Measurements from ENCODE around the gene CHTOP. TPM values are rescaled to one million over a fixed set of nuclear protein-coding genes. Genes with fewer than 3 reads are reported as not detected.

CHTOP gene
- total and polyA plus RNA-seq, 2 of the 13 experiments (the other 11 are each of a cell fraction or from before 2014, with no cell fraction given): 38.0 to 51.9 TPM

DNA sequence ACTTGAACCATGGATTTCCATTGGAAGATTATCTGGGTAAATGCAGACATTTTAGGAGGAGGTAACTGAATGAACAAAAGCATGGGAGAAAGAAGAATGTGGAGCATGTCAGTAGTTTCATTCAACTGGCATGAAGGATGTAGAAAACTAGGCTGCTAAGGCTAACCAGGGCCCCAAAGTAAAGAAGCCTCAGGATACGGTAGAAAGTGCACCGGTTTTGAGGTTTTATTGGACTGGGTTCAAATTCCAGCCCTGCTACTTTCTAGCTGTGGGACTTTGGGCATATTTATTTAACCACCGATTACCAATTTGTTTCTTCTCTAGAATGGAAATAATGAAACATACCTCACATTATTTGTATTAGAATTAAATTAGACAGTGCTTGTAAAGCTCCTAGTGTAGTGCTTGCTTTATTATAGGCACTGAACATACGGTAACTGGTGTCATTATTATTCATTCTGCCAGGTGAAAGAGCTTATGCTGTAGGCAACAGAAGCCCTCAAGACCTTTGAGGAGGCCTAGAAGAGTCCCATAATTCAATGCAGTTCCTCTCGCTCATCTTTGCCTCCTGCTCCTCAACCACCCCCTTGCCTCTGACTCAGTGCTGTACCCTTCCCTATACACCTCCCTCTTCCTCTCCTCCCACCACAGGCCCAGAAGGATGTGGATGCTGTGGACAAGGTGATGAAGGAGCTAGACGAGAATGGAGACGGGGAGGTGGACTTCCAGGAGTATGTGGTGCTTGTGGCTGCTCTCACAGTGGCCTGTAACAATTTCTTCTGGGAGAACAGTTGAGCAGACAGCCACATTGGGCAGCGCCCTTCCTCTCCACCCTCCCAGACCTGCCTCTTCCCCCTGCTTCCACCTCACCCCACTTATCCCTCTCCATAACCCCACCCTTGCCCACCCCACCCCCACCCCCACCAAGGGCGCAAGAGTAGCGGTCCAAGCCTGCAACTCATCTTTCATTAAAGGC lies 2.5 kb upstream of the CHTOP start:
- POLR2A ChIA-PET: interaction anchor here (0.8 to 15.2 kb wide), 6 partner anchors 13 to 359 kb away, joined by 3 to 390 read pairs (median 3); partner anchors contain the start of genes RPS27, S100A14 and S100A16
- 0 out of 2 replicates have a peak, but pooled peaks have one; percentile 6 for TF ChIP-seq KDM3A (CRISPR knock-in tag; IDR thresholded peaks at IDR 0.05; ENCODE audit: low read depth)
- peak; percentile 39 for TF ChIP-seq TEAD3 (CRISPR knock-in tag; optimal IDR thresholded peaks at IDR 0.05; ENCODE audit: borderline replicate concordance)
- 0 out of 2 replicates have a peak, but pooled peaks have one; percentile 25 for TF ChIP-seq HDAC1 (CRISPR knock-in tag; IDR thresholded peaks at IDR 0.05)
- peak; percentile 20; the same call in 1 of the 2 replicates for TF ChIP-seq FOXA3 (CRISPR knock-in tag; IDR thresholded peaks at IDR 0.05)
- peak; percentile 80; the same call in 1 of the 2 replicates for TF ChIP-seq NCOR1 (IDR thresholded peaks at IDR 0.05; ENCODE audit: borderline replicate concordance, low read length)
- TF ChIP-seq KDM5A (IDR thresholded peaks at IDR 0.05; ENCODE audit: borderline replicate concordance, low read length): no peak
- no peak for TF ChIP-seq MIER2 (CRISPR knock-in tag; IDR thresholded peaks at IDR 0.05)
- TF ChIP-seq ZNF251 (CRISPR knock-in tag; IDR thresholded peaks at IDR 0.05): no peak
- no peak for TF ChIP-seq CBX1 (IDR thresholded peaks at IDR 0.05; ENCODE audit: low read depth)
- TF ChIP-seq ZNF556 (CRISPR knock-in tag; IDR thresholded peaks at IDR 0.05; ENCODE audit: borderline replicate concordance): no peak
- no peak for TF ChIP-seq ZNF746 (CRISPR knock-in tag; IDR thresholded peaks at IDR 0.05)
- 0 out of 4 replicates have a peak, but pooled peaks of 1 of the 2 experiments have one; percentile 23 for TF ChIP-seq POLR2A (IDR thresholded peaks at IDR 0.05; ENCODE audit: insufficient read depth in 1 of 2, low read depth in 2 of 2, low read length in 2 of 2)
- TF ChIP-seq ZFP41 (CRISPR knock-in tag; IDR thresholded peaks at IDR 0.05; ENCODE audit: borderline replicate concordance): no peak
- TF ChIP-seq ZNF674 (CRISPR knock-in tag; IDR thresholded peaks at IDR 0.05; ENCODE audit: low read depth): no peak
- TF ChIP-seq NR2F2 (IDR thresholded peaks at IDR 0.05; ENCODE audit: borderline replicate concordance, low read depth): no peak
- TF ChIP-seq ZBTB7A (CRISPR knock-in tag; IDR thresholded peaks at IDR 0.05): no peak
- peak; percentile 51; the same call in 1 of the 2 replicates for TF ChIP-seq RBFOX2 (IDR thresholded peaks at IDR 0.05; ENCODE audit: low read depth, low read length)
- TF ChIP-seq ARID5B (CRISPR knock-in tag; IDR thresholded peaks at IDR 0.05): 0 out of 2 replicates have a peak, but pooled peaks have one; percentile 36
- TF ChIP-seq HNRNPK (IDR thresholded peaks at IDR 0.05; ENCODE audit: low read depth, low read length, poor library complexity, severe bottlenecking): peak; percentile 56
- TF ChIP-seq ZFP90 (CRISPR knock-in tag; IDR thresholded peaks at IDR 0.05; ENCODE audit: borderline replicate concordance): no peak
- 0 out of 2 replicates have a peak, but pooled peaks have one; percentile 35 for TF ChIP-seq YEATS4 (CRISPR knock-in tag; IDR thresholded peaks at IDR 0.05; ENCODE audit: borderline replicate concordance)

More for the DNA sequence above, 2.5 kb upstream of the CHTOP start:
- in situ Hi-C loops (cut with HindIII; ENCODE audit: extremely low pct_ligation_motif_present, low pct_unique_long_range_greater_than_20kb): no loop called here
- intact Hi-C loops (cut with micrococcal nuclease; ENCODE audit: unreplicated experiment): loop anchor here (5.0 kb wide), 1 partner anchor 41 kb away; the partner anchor contains the start of gene ILF2
- FAIRE-seq (peak; percentile 83), DNase-seq (ENCODE audit: low spot score) (peak; percentile 78), ATAC-seq (no peak)
- Histone ChIP-seq H3K9me3 (ENCODE audit: low read length) (no peaks in the 10 kb centered on the region), H3K4me2 (ENCODE audit: low read depth, low read length) (peak overlapping the region; percentile 91), H3K9ac (ENCODE audit: insufficient read depth, low read depth, low read length) (peak overlapping the region; percentile 78), H4K20me1 (ENCODE audit: insufficient read depth, low read length) (peaks cover 10% of the 10 kb centered on the region), H3K27ac (ENCODE audit: extremely low read length, insufficient read depth, low read length) (peak overlapping the region; percentile 87), H2AFZ (ENCODE audit: low read length) (no peak overlapping the region), H3K79me2 (ENCODE audit: insufficient read depth, low read length) (peaks cover 53% of the 10 kb centered on the region), H3K36me3 (replicated peaks in 1 of 2; ENCODE audit: control insufficient read depth in 1 of 2, insufficient read depth in 2 of 2, low read length in 2 of 2) (peaks cover 2 to 6% of the 10 kb centered on the region in 2 experiments; a peak in 4 of 5 replicates), H3K4me3 (replicated peaks in 1 of 3; ENCODE audit: insufficient read depth in 1 of 3, low read depth in 2 of 3, low read length in 3 of 3) (peak overlapping the region; percentile 10 to 84 (median 72); a peak in 2 of 6 replicates), H3K27me3 (ENCODE audit: control insufficient read depth in 1 of 2, insufficient read depth in 2 of 2, low read length in 2 of 2) (no peaks in the 10 kb centered on the region), H3K4me1 (ENCODE audit: insufficient read depth, low read length) (peaks cover 74% of the 10 kb centered on the region)
- no TSS peak for BruUV-seq (replicated peaks)
- CTCF ChIA-PET (ENCODE audit: low intra/inter-chr PET ratio, low total read pairs): no interaction called here
- WGBS (ENCODE audit: low lambda C conversion rate): 51% methylated on average over 10 of the region's 10 CpGs

All from HepG2 (cell line).